Measurements from ENCODE around the gene DOCK2.

DNA sequence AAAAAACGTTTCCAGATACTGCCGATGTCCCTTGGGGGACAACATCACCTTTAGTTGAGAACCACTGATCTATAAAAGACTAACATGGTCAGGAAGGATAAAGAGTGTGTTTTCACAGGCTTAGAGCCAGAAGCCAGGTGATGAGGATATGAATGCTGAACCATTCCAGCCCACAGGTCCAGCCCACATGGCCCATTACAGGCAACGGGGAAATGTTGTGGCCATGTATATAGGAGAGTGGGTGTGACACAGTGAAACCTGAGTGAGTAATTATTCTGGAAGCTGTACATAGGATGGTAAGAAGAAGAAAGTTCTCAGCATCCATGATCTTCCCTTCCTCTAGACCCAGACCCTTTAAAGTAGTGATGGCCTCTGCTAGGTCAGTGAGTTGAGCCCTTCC lies 412.6 kb downstream of the DOCK2 start:
- TF ChIP-seq, protein P1, sequence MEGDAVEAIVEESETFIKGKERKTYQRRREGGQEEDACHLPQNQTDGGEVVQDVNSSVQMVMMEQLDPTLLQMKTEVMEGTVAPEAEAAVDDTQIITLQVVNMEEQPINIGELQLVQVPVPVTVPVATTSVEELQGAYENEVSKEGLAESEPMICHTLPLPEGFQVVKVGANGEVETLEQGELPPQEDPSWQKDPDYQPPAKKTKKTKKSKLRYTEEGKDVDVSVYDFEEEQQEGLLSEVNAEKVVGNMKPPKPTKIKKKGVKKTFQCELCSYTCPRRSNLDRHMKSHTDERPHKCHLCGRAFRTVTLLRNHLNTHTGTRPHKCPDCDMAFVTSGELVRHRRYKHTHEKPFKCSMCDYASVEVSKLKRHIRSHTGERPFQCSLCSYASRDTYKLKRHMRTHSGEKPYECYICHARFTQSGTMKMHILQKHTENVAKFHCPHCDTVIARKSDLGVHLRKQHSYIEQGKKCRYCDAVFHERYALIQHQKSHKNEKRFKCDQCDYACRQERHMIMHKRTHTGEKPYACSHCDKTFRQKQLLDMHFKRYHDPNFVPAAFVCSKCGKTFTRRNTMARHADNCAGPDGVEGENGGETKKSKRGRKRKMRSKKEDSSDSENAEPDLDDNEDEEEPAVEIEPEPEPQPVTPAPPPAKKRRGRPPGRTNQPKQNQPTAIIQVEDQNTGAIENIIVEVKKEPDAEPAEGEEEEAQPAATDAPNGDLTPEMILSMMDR (conservative IDR thresholded peaks at IDR 0.05; ENCODE audit: low read length): no peak
- TF ChIP-seq EZH2phosphoT487 (IDR thresholded peaks at IDR 0.05; ENCODE audit: borderline replicate concordance, low read depth, low read length): no peak

Data from OCI-LY7 (cell line).